PC-9 (cell line): ENCODE results near the gene EHD4. TPM values are rescaled to one million over a fixed set of nuclear protein-coding genes. Genes with fewer than 3 reads are reported as not detected.

Experiments used
- BruUV-seq: library from RNA; stranded (reverse); fragments of 400-500 nt; replicated peaks from 2 replicates; lab custom pipeline; 2021; lab: Mats Ljungman, UMichigan
- CTCF ChIA-PET: fragments of 300-600 bp; sonication (Branson Sonifier 250); formaldehyde crosslinking; loops from one replicate; lab custom pipeline; 2022; ENCODE audit warnings: antibody characterized with exemption; lab: Charles Lee
- POLR2A ChIA-PET: fragments of 300-600 bp; sonication (Branson Sonifier 250); formaldehyde crosslinking; loops from one replicate; lab custom pipeline; 2022; ENCODE audit warnings: antibody characterized with exemption; ENCODE audit not compliant: unreplicated experiment; lab: Charles Lee
- DNase-seq, 2 experiments: peaks; one replicate each; pipeline versions ENCODE4 v3.0.0 to v3.0.0-alpha.2; 2015 to 2022; ENCODE audit warnings: mixed read lengths in 1 of 2
- H2AFZ ChIP-seq: fragments of 200-600 bp; sonication (generic); 2 replicates; pipeline ENCODE4 v1.8.1; 2017; ENCODE audit warnings: antibody characterized with exemption
- H3F3A ChIP-seq: fragments of 200-600 bp; sonication (generic); 2 replicates; pipeline ENCODE4 v1.8.1; 2017; ENCODE audit warnings: antibody characterized with exemption, mild to moderate bottlenecking, low read depth; ENCODE audit not compliant: insufficient read depth
- H3K27ac ChIP-seq: fragments of 200-600 bp; sonication (generic); 2 replicates; pipeline ENCODE4 v1.6.1; 2016; ENCODE audit warnings: mixed run types
- H3K27me3 ChIP-seq: fragments of 200-600 bp; sonication (generic); 2 replicates; pipeline ENCODE4 v1.6.1; 2016; ENCODE audit warnings: low read depth, mixed run types; ENCODE audit not compliant: insufficient read depth
- H3K36me3 ChIP-seq: fragments of 200-600 bp; sonication (generic); 2 replicates; pipeline ENCODE4 v1.6.1; 2016; ENCODE audit warnings: low read depth, mixed run types
- H3K4me1 ChIP-seq: fragments of 200-600 bp; sonication (generic); replicated peaks from 2 replicates; pipeline ENCODE4 v1.6.1; 2016; ENCODE audit warnings: mixed run types; ENCODE audit not compliant: insufficient read depth
- H3K4me2 ChIP-seq: fragments of 200-600 bp; sonication (generic); 2 replicates; pipeline ENCODE4 v1.6.1; 2017; ENCODE audit warnings: mixed run types
- H3K4me3 ChIP-seq: fragments of 200-600 bp; sonication (generic); 2 replicates; pipeline ENCODE4 v1.6.1; 2016; ENCODE audit warnings: mixed run types
- H3K79me2 ChIP-seq: fragments of 200-600 bp; sonication (generic); 2 replicates; pipeline ENCODE4 v1.6.1; 2017; ENCODE audit warnings: low read depth, mixed run types
- H3K9me2 ChIP-seq: fragments of 200-600 bp; sonication (generic); 2 replicates; pipeline ENCODE4 v1.8.1; 2017; ENCODE audit warnings: mild to moderate bottlenecking; ENCODE audit not compliant: insufficient read depth
- H3K9me3 ChIP-seq: fragments of 200-600 bp; sonication (generic); 2 replicates; pipeline ENCODE4 v1.8.1; 2016; ENCODE audit warnings: low read depth; ENCODE audit not compliant: insufficient read depth
- H4K20me1 ChIP-seq: fragments of 200-600 bp; sonication (generic); 2 replicates; pipeline ENCODE4 v1.8.1; 2017; ENCODE audit not compliant: insufficient read depth
- CTCF ChIP-seq: fragments of 200-600 bp; sonication (generic); conservative IDR thresholded peaks from 2 replicates; pipeline ENCODE4 v1.6.1; 2017; ENCODE audit warnings: mixed run types, antibody characterized with exemption, mild to moderate bottlenecking, moderate library complexity
- EZH2 ChIP-seq: fragments of 200-600 bp; sonication (generic); IDR thresholded peaks from 2 replicates; pipeline ENCODE4 v1.8.0; 2017; ENCODE audit warnings: antibody characterized with exemption, low read depth
- intact Hi-C: fragments of 100-400 bp; cut with micrococcal nuclease; formaldehyde crosslinking; loops from one replicate; pipeline ENCODE4 v1.10.0; 2022; ENCODE audit not compliant: unreplicated experiment
- total RNA-seq: library from RNA; stranded (reverse); gene quantifications from 2 replicates; pipeline ENCODE4 v1.2.3, GENCODE V29; 2021

Gene EHD4
- total RNA-seq, 1 experiment from 2014 or later: 18.1 TPM

DNA sequence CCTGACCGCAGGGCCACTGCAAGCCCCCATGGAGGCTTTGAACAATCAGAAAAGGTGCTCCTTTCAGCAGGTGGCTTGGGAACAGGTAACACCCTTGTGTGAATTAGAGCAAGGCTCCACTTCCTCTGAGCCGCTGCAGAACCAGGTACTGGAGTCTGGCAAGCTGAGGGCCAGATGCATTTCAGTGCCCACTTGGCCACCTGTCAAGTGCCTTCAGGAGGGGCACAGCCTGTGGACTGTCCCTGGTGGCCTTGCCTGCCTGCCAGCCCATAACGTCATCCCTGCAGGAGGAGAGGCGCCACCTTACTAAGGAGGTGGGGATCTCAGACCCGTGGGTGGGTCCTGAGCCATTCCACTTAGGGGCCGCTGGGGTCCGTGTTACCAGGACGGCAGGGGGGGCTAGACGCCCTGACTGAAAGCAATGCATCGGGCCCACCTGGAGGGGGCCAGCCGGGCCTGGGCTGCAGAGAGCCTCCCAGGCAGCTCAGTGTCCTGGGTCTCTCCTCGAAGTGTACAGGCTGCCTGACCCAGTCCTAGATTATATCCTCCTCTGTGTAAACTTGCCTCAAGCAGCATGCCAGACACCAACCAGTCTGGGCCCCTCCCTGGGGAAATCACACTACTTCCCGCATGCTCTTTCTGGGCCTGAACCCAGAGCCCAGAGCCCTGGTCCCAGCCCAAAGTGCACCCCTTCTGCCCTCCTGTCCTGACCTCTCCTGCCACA is 94.6 kb downstream of the EHD4 start:
- no peak for DNase-seq
- BruUV-seq: no TSS peak
- Histone ChIP-seq H3K36me3 (no peaks in the 10 kb centered on the region), H3F3A (no peaks in the 10 kb centered on the region), H3K79me2 (no peaks in the 10 kb centered on the region), H3K9me2 (no peaks in the 10 kb centered on the region), H4K20me1 (no peaks in the 10 kb centered on the region), H3K27ac (no peak overlapping the region), H3K4me2 (no peak overlapping the region), H3K4me3 (no peak overlapping the region), H3K9me3 (no peaks in the 10 kb centered on the region), H2AFZ (no peak overlapping the region), H3K27me3 (no peaks in the 10 kb centered on the region), H3K4me1 (no peaks in the 10 kb centered on the region)
- CTCF ChIA-PET: no interaction called here
- intact Hi-C loops: no loop called here
- TF ChIP-seq EZH2 (no peak), CTCF (no peak)
- POLR2A ChIA-PET: no interaction called here

GRCh38 chr15:41876689-41877088 is 95.7 kb downstream of the EHD4 start:
- H3K79me2 ChIP-seq: no peaks in the 10 kb centered on the region
- no peak overlapping the region for H3K27ac ChIP-seq
- intact Hi-C loops: no loop called here
- no peaks in the 10 kb centered on the region for H3K4me1 ChIP-seq
- H3K4me2 ChIP-seq: no peak overlapping the region
- no peaks in the 10 kb centered on the region for H3K36me3 ChIP-seq
- H4K20me1 ChIP-seq: no peaks in the 10 kb centered on the region
- no peak overlapping the region for H3K4me3 ChIP-seq
- H3K9me2 ChIP-seq: no peaks in the 10 kb centered on the region
- no peaks in the 10 kb centered on the region for H3K9me3 ChIP-seq
- TF ChIP-seq EZH2 (no peak), CTCF (no peak)
- POLR2A ChIA-PET: no interaction called here
- no peaks in the 10 kb centered on the region for H3F3A ChIP-seq
- H3K27me3 ChIP-seq: no peaks in the 10 kb centered on the region
- BruUV-seq: no TSS peak
- CTCF ChIA-PET: no interaction called here
- no peak overlapping the region for H2AFZ ChIP-seq
- DNase-seq: no peak

DNA sequence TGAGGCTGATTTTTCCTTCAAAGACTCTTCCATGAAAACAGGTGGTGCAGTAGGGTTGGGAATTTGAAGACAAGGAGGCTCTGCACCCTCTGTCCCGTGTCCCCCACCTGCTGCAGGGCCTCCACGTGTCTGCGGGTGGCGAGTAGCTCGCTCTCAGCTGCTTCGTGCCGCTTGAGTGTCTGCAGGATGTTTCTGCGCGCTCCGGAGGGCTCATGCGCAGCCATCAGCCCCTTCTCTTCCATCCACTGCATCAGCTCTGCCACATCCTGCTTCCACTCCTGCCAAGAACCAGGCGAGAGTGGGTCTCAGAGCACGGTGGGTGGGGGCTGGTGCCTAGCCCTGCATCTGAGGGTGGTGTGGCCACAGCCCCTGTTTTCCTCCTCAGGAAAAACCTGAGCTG is 96.3 kb downstream of the EHD4 start:
- H3K27me3 ChIP-seq: no peaks in the 10 kb centered on the region
- H4K20me1 ChIP-seq: no peaks in the 10 kb centered on the region
- no peak overlapping the region for H3K27ac ChIP-seq
- no peaks in the 10 kb centered on the region for H3K4me1 ChIP-seq
- no peaks in the 10 kb centered on the region for H3K79me2 ChIP-seq
- no peak for DNase-seq
- BruUV-seq: no TSS peak
- ChIA-PET CTCF (no interaction called here), POLR2A (no interaction called here)
- H3K9me2 ChIP-seq: no peaks in the 10 kb centered on the region
- no peak overlapping the region for H3K4me3 ChIP-seq
- no peak overlapping the region for H3K4me2 ChIP-seq
- TF ChIP-seq CTCF: no peak
- TF ChIP-seq EZH2: no peak
- intact Hi-C loops: no loop called here
- H3F3A ChIP-seq: no peaks in the 10 kb centered on the region
- no peak overlapping the region for H2AFZ ChIP-seq
- no peaks in the 10 kb centered on the region for H3K9me3 ChIP-seq
- no peaks in the 10 kb centered on the region for H3K36me3 ChIP-seq
